ENCODE results near the gene IL2RA.
"Not testable (repeated sequence)": the region's sequence is repeated elsewhere in the genome, so short reads cannot be mapped to it uniquely, and the experiment has no call there.

Gene IL2RA

DNA sequence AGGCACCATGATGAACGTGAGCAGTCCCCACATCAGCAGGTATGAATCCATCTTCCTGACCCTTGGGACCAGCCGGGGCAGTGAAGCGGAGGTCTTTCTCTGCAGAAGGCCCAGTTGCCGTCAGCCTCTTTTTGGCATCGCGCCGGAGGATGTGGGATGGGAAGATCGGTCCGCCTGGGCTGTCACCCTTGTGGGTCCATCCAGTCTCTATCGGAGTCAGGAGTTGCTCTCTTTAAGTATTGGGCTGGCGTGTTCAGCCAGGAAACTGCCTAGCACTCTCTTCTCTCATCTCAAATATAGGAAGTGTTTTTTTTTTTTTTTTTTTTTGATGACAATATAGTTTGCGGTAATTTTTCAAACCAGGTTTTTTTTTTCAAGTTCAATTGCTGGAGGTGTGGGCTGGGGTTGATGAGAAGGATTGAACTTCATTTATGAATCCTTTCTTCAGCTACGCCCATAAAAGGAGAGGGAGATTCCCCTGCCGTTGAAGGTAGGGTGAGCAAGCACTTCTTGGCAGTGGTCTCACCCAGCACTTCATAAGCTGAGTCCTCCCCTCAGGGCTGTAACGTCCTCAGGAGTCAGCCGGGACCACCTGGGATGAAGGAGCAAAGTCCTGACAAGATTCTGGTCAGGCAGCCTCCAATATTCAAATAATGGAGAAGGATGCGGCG lies at the start of gene IL2RA:
Gene IL2RA, minus strand, starts transcription at position 267 of the 671 bp plus-strand sequence. Its CDS starts 216 bp downstream, at position 51.
- DNase-seq, result peak; percentile 78

DNA sequence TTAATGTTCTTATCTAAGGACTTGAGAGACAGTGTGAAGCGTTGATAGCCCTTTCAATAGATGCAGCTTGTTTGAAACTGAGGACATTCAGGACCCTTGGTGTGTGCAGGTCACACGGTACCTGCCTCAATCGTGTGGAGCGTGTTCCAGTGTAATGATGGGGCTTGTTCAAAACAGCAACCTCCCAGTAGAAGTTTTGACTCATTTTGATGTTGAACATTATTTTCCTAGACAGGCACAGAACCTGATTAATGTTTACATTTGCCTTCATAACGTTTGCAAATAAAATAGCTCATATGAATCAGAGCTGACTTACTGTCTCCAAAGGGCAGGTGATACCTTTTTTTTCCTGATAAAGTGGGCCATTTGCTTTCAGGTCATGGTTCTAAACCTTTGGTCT lies 48.0 kb upstream of the IL2RA start:
- DNase-seq, result no peak

DNA sequence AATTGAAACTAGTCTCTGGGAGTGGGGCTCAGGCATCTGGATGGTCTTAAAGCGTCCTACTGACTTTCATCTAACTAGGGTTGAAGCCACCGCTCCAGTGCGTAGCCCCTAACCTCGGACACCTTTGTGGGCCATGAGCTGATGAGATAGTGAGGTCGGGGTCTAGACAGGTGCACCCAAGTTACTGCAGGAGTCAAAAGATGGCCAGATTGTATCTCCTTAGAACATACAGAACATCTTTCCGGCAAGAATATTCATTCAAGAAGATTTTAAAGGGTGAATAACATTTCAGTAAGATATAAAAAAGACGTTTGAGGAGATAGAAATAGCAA lies 47.2 kb upstream of the IL2RA start:
- no peak for DNase-seq

DNA sequence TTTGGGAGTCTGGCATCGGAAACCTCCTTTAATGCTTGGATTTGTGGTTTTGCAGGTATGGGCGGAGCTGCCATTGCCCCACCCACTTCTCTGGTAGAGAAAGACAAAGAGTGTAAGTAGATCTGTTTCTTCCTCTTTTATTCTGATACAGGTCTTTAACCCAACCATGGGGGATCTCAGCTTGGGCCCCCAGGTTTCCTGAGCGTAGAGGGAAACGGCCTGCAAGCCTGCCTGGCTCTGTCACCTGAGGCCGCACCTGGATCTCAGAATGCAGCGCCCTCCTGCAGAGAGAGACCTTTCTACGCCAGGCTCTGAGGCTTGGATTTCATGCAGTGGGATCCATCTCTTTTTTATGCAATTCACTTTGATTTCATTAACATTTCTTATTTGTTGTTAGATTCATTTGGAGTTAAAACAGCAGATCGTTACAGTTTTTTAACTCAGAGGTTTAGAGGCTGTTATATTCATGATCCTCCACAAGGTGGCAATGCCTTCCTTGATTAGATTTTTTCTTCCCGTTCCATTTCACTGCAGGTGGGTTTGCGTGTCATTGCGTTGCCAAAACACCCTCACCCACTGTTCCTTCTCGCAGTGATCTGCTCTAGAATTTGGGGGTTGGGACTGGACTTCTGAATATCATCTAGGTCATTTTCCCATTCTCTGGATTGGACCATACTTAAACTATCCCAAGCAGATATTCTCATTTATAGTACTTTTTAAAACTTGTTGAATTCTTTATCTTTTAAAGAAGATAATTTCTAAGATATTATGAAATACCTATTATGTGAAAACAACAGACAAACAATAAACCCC lies 46.7 kb upstream of the IL2RA start:
- peak; percentile 63 for DNase-seq

DNA sequence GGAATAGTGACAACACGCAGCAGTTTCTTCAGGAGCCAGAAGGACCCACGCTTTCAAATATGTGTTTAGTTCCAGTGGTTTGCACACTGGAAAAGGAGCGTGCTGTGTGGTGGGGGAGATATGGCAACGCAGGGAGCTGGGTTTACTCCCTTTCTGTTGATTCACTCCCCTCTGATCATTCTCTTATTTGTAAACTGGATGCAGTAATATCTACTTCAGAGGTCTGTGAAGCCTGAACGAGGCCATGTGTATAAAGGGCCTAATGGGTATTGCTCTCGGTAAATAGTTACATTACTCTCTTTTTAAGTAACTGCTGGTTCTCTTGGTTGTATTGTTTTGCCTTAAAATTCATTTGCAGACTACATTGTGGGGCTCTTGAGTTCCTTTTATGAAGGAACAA lies 45.9 kb upstream of the IL2RA start:
- DNase-seq, result no peak

DNA sequence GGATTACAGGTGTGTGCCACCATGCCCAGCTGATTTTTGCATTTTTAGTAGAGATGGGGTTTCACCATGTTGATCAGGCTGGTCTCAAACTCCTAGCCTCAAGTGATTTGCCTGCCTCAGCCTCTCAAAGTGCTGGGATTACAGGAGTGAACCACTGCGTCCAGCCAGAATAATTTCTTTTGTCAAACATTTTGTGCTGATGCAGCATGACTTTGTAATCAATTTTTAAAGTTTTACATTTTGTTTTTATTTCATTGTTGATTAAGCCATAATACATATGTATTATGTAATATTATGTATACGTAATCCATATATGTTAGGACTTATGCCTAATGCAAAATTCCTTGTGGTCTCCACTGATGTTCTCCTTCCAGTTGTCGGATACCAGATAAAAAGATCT lies 45.4 kb upstream of the IL2RA start:
- DNase-seq, result not testable (repeated sequence)

DNA sequence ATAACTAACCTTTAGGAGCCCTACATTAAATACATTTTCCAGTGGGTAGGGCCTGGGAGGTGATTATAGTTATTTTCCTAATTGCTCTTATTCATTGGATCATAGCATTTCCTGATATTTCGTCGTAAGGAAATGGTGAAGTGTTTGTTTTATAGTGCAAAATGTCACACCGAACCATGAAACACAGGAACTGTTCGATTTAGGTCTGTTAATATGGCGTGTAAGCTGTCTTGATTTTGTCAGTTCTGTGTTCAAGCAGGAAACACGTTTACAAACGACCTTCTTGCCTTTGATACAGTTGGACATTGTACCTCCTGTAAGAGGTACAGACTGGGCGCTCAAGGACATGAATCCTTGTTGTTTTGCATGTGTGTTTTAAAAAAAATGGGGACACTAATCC lies 41.4 kb upstream of the IL2RA start:
- DNase-seq, result no peak

DNA sequence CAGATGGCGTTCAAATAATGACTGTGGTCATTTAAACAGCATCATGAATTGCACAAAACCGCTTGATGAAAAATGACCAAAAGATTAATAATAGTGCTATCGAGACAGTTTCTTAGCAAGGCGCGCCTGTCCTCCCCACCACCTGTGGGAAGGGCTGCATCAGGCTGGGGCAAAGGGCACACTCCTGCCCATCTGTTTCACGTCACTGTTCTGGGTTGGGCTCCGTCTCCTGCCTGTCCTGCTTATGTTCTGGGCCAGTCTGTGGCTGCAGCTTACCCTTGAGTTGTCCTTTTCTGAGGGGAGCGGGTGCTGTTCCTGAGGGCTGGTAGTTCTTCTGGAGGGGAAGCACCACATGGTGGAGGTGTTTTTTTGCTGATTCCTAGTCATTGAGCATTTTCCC lies 40.0 kb upstream of the IL2RA start:
- no peak for DNase-seq

DNA sequence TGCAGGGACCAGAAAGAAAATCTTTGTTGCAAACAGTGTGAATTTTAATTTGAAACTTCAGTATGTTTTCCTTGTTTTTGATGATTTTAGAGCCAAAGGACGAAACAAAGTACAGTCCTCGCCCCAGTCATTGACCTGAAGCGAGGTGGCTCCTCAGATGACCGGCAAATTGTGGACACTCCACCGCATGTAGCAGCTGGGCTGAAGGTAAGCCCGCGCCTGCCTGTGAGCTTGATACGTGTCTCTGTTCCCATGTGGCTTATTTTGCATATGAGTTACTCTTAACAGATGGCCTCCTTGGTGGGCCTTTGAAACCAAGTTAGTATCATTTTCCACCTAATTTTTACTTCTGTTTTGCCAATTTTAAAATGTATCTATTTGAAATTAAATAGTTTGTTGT lies 39.0 kb upstream of the IL2RA start:
- DNase-seq, result no peak

DNA sequence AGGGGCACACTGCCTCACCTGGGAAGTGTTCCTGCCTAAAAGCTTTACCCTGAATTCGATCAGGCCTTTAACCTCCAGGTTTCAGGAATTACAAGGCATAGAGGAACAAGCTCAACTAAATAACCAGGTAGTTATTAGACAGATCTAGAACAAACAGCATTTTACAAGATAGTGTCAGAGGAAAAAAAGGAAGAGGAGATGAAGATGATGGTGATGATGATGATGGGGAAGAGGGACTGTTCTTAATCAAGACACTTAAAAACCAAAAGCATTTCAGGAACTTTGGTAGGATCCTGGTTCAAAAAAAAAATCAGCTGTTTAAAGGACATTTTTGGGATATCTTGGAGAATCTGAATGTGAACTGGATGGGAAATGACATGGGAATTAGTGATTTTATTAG lies 38.2 kb upstream of the IL2RA start:
- no peak for DNase-seq

DNA sequence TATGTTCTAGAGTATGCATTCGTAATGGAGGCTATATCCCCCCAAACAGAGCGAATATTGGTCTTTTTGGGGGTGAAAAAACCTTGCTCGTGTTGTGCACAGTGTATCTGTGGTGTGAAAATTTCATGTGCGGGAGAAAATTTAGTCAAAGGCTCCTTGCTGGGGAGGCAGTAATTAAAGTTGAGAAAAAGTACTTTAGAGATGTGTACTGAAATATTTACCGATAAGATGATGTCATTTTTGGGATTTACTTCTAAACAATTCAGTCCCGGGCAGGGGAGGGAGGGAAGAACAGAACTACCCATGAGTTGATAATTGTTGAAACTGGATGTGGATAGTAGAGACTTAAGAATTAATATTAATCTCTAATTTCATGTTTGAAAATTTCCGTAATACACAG lies 36.0 kb upstream of the IL2RA start:
- DNase-seq, result no peak

DNA sequence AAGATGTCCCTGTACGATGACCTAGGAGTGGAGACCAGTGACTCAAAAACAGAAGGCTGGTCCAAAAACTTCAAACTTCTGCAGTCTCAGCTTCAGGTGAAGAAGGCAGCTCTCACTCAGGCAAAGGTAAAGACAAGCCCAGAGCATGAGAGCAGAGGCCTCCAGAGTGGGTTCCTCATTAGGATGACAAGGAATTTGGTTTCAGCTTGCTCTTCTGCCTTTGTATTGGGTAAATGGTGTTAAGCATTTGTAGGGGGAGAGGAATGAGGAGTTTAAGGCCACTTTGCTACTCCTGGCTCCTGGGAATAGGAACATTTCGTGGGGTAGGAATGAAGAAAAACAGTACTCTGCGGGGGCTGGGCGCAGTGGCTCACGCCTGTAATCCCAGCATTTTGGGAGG lies 34.9 kb upstream of the IL2RA start:
- no peak for DNase-seq

DNA sequence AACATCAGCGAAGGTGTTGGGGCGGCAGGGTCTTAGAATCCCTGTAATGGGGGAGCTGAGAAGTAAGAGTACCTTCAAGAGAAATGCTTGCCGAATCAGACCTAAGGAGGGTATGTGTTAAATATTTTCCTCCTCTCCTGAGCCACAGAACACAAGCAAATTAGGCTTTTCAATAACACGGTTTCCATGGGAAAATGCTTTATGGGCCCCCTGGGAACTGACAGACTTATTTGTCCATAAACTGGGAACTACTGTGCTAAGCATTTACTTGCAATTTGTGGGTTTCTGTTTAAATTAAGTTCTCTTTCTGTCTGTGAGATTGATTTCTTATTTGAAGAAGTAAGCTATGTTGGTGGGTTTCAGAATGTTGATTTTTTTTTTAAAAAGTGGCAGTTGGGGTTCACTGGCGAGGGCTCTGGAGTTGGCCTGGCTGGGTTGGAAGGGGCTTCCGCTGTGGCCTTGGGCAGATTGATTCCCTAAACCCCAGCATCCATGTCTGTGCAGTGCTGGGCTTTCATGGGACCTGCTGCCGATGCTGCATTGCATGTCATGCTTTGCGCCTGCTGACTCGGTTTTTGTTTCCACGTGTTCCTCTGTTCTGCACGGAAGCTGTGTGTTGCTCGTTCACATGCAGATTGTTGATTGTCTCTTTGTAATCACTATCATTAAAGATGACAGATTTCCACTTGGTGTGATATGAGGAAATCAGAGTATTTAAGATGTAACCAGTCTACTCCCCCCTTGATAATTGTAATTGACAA lies 33.8 kb upstream of the IL2RA start:
- DNase-seq, result no peak

DNA sequence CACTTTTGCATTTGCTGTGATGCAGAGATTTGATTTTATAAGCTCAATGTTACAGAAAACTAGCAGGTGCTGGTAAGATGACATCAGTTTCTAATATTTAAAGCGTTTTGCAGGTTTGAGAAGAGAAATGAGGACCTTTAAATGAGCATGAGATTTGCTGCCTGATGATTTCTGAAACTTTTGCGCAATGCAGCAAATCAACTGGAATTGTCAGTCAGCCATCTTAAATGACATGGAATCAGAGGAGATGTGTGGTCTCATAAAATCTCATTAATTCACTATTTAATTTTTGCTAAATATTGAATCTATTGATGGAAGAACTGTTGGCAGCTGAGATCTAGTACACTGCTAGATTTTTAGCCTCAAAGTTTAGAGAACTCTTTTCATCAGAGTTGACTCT lies 30.6 kb upstream of the IL2RA start:
- DNase-seq, result no peak

DNA sequence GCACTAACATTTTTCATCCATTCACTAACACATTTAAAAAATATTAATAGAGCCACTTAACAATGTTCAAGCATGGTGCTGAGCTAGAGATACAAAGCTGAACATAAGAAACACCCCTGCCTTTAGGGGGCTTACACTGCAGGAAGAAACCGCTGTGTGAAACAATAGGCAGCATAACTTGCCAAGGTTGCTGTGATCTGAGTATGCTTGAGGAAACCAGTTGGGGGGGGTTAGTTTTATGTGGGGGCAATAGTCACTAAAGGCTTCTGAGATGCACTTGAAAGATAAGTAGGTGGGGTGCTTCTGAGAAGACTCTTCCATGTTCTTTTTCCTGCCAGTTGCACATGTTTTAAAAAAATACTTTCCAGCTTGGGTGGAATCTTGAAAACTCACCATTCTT lies 29.5 kb upstream of the IL2RA start:
- peak; percentile 22 for DNase-seq

DNA sequence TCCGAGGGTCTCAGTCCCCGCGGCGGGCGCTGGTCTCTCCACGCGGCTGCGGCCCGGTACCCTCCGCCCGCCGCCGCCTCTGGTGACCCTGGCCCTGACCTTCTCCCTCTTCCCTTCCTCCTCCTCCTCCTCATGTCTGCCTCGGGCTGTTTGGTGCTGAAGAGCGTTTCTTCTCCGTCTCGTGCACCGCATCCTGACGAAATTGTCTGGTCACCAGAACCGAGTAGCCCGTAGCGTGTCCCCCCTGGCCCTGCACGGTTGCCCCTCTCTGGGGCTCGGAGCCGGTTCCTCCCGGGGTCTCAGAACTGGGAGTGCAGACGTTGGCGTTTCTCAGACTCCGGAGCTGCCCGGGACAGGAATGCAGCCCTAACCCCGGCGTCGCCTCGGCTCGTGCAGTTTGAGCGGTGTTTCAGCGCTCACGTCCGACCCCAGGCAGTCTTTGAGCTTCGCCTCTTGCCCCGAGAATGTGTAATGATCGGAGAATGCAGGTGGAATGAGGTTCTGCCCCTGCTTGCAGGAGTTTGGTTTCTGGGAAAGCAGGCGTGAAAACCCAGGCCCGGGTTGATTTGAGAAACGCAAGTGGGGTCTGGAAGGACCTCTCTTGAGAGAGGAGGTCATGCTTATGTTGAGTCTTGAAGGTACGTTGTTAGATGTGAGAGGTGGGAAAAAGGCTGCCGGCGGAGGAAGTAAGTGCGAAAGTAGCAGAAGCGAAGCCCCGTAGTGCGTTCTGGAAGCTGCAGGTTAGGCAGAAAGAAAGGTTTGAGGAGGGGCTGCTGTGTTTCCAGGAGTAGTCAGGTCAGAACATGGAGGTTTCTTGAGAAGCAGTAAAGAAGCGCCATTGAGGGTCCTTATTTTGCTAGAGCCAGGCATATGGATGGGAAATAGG lies 27.4 kb upstream of the IL2RA start:
- no peak for DNase-seq

DNA sequence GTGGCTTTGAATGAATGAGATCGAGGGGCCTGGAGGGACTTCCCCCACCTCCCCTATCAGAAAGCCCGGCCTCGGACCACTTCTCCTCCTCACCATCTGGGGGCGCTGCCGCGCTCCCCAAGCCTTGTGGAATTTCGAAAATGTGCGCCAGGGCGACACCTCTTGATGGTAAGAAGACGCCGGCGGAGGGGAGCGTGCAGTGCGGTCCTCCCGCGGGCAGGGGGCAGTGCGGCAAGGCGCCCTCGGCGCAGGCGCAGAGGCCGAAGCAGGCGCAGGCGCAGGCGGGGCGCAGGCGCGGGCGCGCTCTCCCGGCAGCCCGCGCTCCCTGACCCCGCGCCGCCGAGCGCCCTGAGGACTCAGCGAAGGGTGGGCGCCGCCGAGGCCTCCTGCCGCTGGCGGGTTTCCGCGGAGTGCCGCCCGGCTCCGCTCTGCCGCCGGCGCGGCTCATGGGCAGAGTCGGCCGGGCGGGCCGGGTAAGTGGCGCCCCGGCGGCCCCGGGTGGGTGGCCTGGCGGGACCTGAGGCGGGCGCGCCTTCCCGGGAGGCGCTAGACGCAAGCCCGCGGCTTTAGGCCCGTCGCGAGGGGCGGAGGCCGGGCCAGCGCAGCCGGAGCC lies 26.7 kb upstream of the IL2RA start, which contains the start of gene RBM17:
Gene RBM17, plus strand, starts transcription at position 314 of the 613 bp plus-strand sequence. CDS start 8,032 bp downstream, outside the sequence.
- peak; percentile 97 for DNase-seq

DNA sequence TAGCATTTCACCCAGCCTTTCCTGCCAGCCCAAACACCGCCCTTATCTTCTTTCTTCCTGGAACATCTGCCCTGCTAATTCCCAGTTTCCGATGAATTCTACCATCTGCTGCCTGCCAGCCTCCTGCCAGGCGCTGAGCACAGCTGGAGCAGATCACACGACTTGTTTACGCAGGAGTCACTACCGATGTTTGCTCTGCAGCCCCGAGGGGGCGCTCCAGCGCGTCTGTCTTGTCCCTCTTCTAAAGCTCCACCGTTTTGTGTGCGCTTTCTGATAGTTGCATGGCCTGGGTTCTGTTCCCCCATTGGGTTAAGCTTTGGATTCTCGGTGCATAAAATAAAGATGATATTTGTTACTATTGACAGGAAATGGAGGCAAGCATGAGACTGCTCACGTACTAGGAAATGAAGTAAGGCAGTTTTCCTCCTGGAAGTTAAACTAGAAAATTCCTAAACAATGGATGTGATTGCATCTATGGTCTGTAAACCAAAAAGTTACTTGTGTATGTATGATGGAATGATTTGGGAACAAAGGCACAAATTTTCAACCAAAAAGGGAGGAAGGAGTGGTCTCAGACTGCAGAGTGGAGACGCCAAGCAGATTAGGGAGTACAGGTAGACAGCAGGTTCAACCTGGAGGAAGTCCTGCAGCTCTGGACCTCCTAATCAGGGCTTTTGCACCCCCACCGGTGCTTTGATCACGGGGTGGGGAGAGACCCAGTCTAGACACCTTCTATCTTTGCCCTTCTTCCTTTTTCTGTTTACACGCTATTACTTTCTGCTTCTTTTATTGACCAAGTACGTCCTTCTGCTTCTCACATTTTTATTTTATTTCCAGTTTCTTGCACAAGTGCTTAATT lies 24.4 kb upstream of the IL2RA start:
- peak; percentile 87 for DNase-seq

DNA sequence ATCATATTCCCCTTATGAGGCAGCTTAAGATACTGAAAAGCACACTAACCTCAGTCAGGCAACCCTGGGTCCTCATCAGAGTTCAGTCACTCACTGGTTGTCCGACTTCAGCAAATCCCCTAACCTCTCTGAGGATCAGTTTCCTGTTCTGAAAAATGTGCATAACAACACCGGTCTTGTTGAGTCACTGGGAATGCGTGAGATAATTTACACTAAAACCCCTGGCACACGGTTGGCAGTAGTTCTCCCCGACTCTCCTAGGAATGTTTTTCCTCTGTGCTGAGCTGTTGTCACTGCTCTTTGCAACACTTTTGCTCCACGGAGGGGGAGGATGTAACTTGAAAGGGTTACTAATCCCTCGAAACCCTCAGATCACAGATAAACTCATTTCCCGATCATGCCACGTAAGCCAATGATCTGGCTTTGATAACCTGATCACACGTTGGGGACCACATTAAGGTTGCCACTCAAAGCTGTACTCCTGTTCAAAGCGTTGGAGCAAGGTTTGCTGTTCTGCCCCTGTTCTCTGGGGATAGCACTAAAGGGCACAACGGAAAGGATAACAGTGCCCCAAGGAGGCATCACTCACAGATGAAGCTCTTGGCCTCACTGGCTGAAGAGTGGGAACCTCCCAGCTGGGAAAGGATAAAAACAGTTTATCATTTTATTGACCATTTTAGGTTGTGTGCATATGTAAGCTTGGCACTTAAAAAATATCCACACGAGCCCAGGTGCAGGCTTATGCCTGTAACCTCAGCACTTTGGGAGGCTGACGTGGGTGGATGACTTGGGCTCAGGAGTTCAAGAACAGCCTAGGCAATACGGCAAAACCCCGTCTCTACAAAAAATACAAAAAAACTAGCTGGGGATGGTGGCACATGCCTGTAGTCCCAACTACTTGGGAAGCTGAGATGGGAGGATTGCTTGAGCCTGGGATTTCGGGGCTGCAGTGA lies 21.6 kb upstream of the IL2RA start:
- DNase-seq, result peak; percentile 64

Data from CD4-positive, alpha-beta T cell treated with Interleukin-4 for 4 hours (primary cell).